KMS-11 (cell line): ENCODE data around the gene ACTA2.

Experiments used
- H2AFZ ChIP-seq: fragments of 200-600 bp; sonication (generic); 2 replicates; pipeline ENCODE4 v1.6.1; 2016; ENCODE audit warnings: antibody characterized with exemption, mixed run types, low read depth
- H3K27ac ChIP-seq: fragments of 200-600 bp; sonication (generic); 2 replicates; pipeline ENCODE4 v1.6.1; 2016; ENCODE audit warnings: mild to moderate bottlenecking, mixed run types
- H3K27me3 ChIP-seq: fragments of 200-600 bp; sonication (generic); 2 replicates; pipeline ENCODE4 v1.6.1; 2017; ENCODE audit warnings: mild to moderate bottlenecking, low read depth, mixed run types, moderate library complexity; ENCODE audit not compliant: insufficient read depth
- H3K36me3 ChIP-seq: fragments of 200-600 bp; sonication (generic); 2 replicates; pipeline ENCODE4 v1.6.1; 2017; ENCODE audit warnings: mild to moderate bottlenecking, mixed run types; ENCODE audit not compliant: insufficient read depth
- H3K4me1 ChIP-seq: fragments of 200-600 bp; sonication (generic); 2 replicates; pipeline ENCODE4 v1.6.1; 2016; ENCODE audit warnings: mild to moderate bottlenecking, low read depth, mixed run types; ENCODE audit not compliant: poor library complexity, severe bottlenecking
- H3K4me2 ChIP-seq: fragments of 200-600 bp; sonication (generic); 2 replicates; pipeline ENCODE4 v1.7.0; 2016; ENCODE audit warnings: mild to moderate bottlenecking, mixed run types
- H3K4me3 ChIP-seq: fragments of 200-600 bp; sonication (generic); IDR thresholded peaks from 2 replicates; pipeline ENCODE4 v1.6.1; 2017; ENCODE audit warnings: low read depth, low read length, mixed read lengths; ENCODE audit not compliant: insufficient read depth
- H3K79me2 ChIP-seq: fragments of 200-600 bp; sonication (generic); 2 replicates; pipeline ENCODE4 v1.6.1; 2016; ENCODE audit warnings: low read depth, mixed run types; ENCODE audit not compliant: insufficient read depth
- H3K9ac ChIP-seq: fragments of 200-600 bp; sonication (generic); 2 replicates; pipeline ENCODE4 v1.6.1; 2016; ENCODE audit warnings: mild to moderate bottlenecking, mixed run types
- H4K20me1 ChIP-seq: fragments of 200-600 bp; sonication (generic); 2 replicates; pipeline ENCODE4 v1.6.1; 2016; ENCODE audit warnings: mild to moderate bottlenecking, mixed run types; ENCODE audit not compliant: insufficient read depth
- CTCF ChIP-seq: fragments of 200-600 bp; sonication (generic); conservative IDR thresholded peaks from 2 replicates; pipeline ENCODE4 v1.6.1; 2017; ENCODE audit warnings: low read depth, mild to moderate bottlenecking, antibody characterized with exemption, low read length, moderate library complexity, mixed read lengths

Gene ACTA2

GRCh38 chr10:88944813-88945212 is 7.8 kb downstream of the ACTA2 start:
- Histone ChIP-seq H3K27ac (no peak overlapping the region), H4K20me1 (no peaks in the 10 kb centered on the region), H3K4me2 (no peak overlapping the region), H3K79me2 (no peaks in the 10 kb centered on the region), H3K4me3 (no peak overlapping the region), H2AFZ (no peak overlapping the region), H3K36me3 (no peaks in the 10 kb centered on the region), H3K9ac (no peak overlapping the region), H3K27me3 (no peaks in the 10 kb centered on the region; the same call in 1 of the 2 replicates), H3K4me1 (peaks cover 10% of the 10 kb centered on the region)
- TF ChIP-seq CTCF, result no peak

GRCh38 chr10:88943778-88944177 is 8.8 kb downstream of the ACTA2 start:
- H2AFZ ChIP-seq, result no peak overlapping the region
- H3K4me2 ChIP-seq, result no peak overlapping the region
- no peaks in the 10 kb centered on the region for H3K36me3 ChIP-seq
- H3K79me2 ChIP-seq, result no peaks in the 10 kb centered on the region
- H3K9ac ChIP-seq, result no peak overlapping the region
- H4K20me1 ChIP-seq, result no peaks in the 10 kb centered on the region
- peaks cover 10% of the 10 kb centered on the region for H3K4me1 ChIP-seq
- TF ChIP-seq CTCF, result no peak
- H3K4me3 ChIP-seq, result no peak overlapping the region
- no peaks in the 10 kb centered on the region; the same call in 1 of the 2 replicates for H3K27me3 ChIP-seq
- no peak overlapping the region for H3K27ac ChIP-seq

GRCh38 chr10:88941026-88941425 is 11.5 kb downstream of the ACTA2 start:
- no peak overlapping the region for H3K4me3 ChIP-seq
- TF ChIP-seq CTCF, result no peak
- no peaks in the 10 kb centered on the region; the same call in 1 of the 2 replicates for H3K27me3 ChIP-seq
- H2AFZ ChIP-seq, result no peak overlapping the region
- H4K20me1 ChIP-seq, result no peaks in the 10 kb centered on the region
- no peak overlapping the region for H3K27ac ChIP-seq
- no peak overlapping the region for H3K9ac ChIP-seq
- no peaks in the 10 kb centered on the region for H3K79me2 ChIP-seq
- peaks cover 10% of the 10 kb centered on the region for H3K4me1 ChIP-seq
- no peaks in the 10 kb centered on the region for H3K36me3 ChIP-seq
- H3K4me2 ChIP-seq, result no peak overlapping the region

- Histone ChIP-seq H3K27me3 (no peaks in the 10 kb centered on the region; the same call in 1 of the 2 replicates), H3K4me2 (no peak overlapping the region), H2AFZ (no peak overlapping the region), H3K9ac (no peak overlapping the region), H4K20me1 (no peaks in the 10 kb centered on the region), H3K4me3 (no peak overlapping the region), H3K79me2 (no peaks in the 10 kb centered on the region), H3K4me1 (peaks cover 16% of the 10 kb centered on the region), H3K36me3 (no peaks in the 10 kb centered on the region), H3K27ac (no peak overlapping the region)
- TF ChIP-seq CTCF, result no peak
These were observed 13.6 kb downstream of the ACTA2 start for GRCh38 chr10:88938938-88939337.

- H3K9ac ChIP-seq, result no peak overlapping the region
- H3K27me3 ChIP-seq, result no peaks in the 10 kb centered on the region; the same call in 1 of the 2 replicates
- no peak overlapping the region for H2AFZ ChIP-seq
- H3K4me2 ChIP-seq, result no peak overlapping the region
- no peaks in the 10 kb centered on the region for H3K36me3 ChIP-seq
- H3K79me2 ChIP-seq, result no peaks in the 10 kb centered on the region
- peaks cover 16% of the 10 kb centered on the region for H3K4me1 ChIP-seq
- H4K20me1 ChIP-seq, result no peaks in the 10 kb centered on the region
- no peak overlapping the region for H3K27ac ChIP-seq
- no peak overlapping the region for H3K4me3 ChIP-seq
- TF ChIP-seq CTCF, result no peak
These were observed 14.5 kb downstream of the ACTA2 start for GRCh38 chr10:88938039-88938438.
